ENCODE measurements around the gene LDAH. TPM values are rescaled to one million over a fixed set of nuclear protein-coding genes. Genes with fewer than 3 reads are reported as not detected.
A peak's percentile ranks its signal among the peaks of the same experiment; 100 is the strongest.

LDAH gene
- total and polyA plus RNA-seq, 2 donors (not counting 1 experiment from before 2014, with no cell fraction given): 9.0 to 31.3 TPM

GRCh38 chr2:20682167-20682920, 140.6 kb downstream of the LDAH start:
- H2AFZ ChIP-seq (ENCODE audit: insufficient read depth, low read depth, low read length, poor library complexity, severe bottlenecking): no peak overlapping the region
- TF ChIP-seq CTCF (IDR thresholded peaks at IDR 0.05) (peak; percentile 23), EZH2 (IDR thresholded peaks at IDR 0.05; ENCODE audit: borderline replicate concordance, insufficient read depth, low read depth, low read length, poor library complexity, severe bottlenecking) (no peak)
- no peak overlapping the region for H3K27ac ChIP-seq (ENCODE audit: low read length in 2 of 2)
- H3K79me2 ChIP-seq (ENCODE audit: control insufficient read depth, insufficient read depth, low read length): no peaks in the 10 kb centered on the region
- ChIA-PET POLR2A (no interaction called here), CTCF (interaction anchor here (1.2 to 3.3 kb wide), 3 partner anchors 21 to 280 kb away, joined by 4 to 15 read pairs (median 13); no protein-coding TSS in a partner anchor)
- no peaks in the 10 kb centered on the region for H3K27me3 ChIP-seq (replicated peaks in 1 of 4; ENCODE audit: control extremely low read depth in 1 of 4, control insufficient read depth in 3 of 4, insufficient read depth in 4 of 4, low read length in 3 of 4)
- peaks cover 16% of the 10 kb centered on the region for H3K4me1 Mint-ChIP-seq
- H4K20me1 ChIP-seq (ENCODE audit: control insufficient read depth, insufficient read depth, low read length, poor library complexity, severe bottlenecking): no peaks in the 10 kb centered on the region
- H3K9me3 Mint-ChIP-seq (ENCODE audit: insufficient read depth): no peaks in the 10 kb centered on the region
- intact Hi-C loops (cut with micrococcal nuclease): no loop called here
- no peak overlapping the region for H3K9ac ChIP-seq (ENCODE audit: low read length)
- no peak overlapping the region for H3K4me3 ChIP-seq (ENCODE audit: control extremely low read depth in 1 of 5, extremely low read depth in 1 of 5, insufficient read depth in 1 of 5, low read depth in 2 of 5, low read length in 4 of 5)
- WGBS (ENCODE audit: insufficient coverage): 96% methylated on average over 5 of the region's 7 CpGs
- no peaks in the 10 kb centered on the region for H3K27me3 Mint-ChIP-seq
- H3K4me1 ChIP-seq (ENCODE audit: control insufficient read depth in 2 of 2, insufficient read depth in 2 of 2, low read length in 2 of 2): peaks cover 5 to 27% of the 10 kb centered on the region in 2 donors
- H3K36me3 ChIP-seq (replicated peaks in 1 of 2; ENCODE audit: control extremely low read depth in 1 of 2, control insufficient read depth in 1 of 2, extremely low read depth in 1 of 2, insufficient read depth in 2 of 2, low read length in 1 of 2): peaks cover 0 to 55% of the 10 kb centered on the region in 2 experiments
- H3K4me3 Mint-ChIP-seq: no peak overlapping the region
- no peaks in the 10 kb centered on the region for H3K9me3 ChIP-seq (ENCODE audit: control extremely low read depth in 1 of 3, control insufficient read depth in 2 of 3, insufficient read depth in 1 of 3, low read length in 2 of 3)
- peak overlapping the region; percentile 71 for H3K27ac Mint-ChIP-seq
- no peak for DNase-seq
- no peak overlapping the region for H3K4me2 ChIP-seq (replicated peaks; ENCODE audit: low read depth, low read length, poor library complexity, severe bottlenecking)
- ATAC-seq (ENCODE audit: low read depth): no peak

- peaks cover 16 to 42% of the 10 kb centered on the region in 2 donors for H3K4me1 ChIP-seq (ENCODE audit: control insufficient read depth in 2 of 2, insufficient read depth in 2 of 2, low read length in 2 of 2)
- H3K9ac ChIP-seq (ENCODE audit: low read length): no peak overlapping the region
- ATAC-seq (ENCODE audit: low read depth) (no peak), DNase-seq (no peak)
- Mint-ChIP-seq H3K4me3 (no peak overlapping the region), H3K27me3 (no peaks in the 10 kb centered on the region), H3K4me1 (peaks cover 31% of the 10 kb centered on the region), H3K27ac (peak overlapping the region; percentile 20), H3K9me3 (ENCODE audit: insufficient read depth) (no peaks in the 10 kb centered on the region)
- no peaks in the 10 kb centered on the region for H3K9me3 ChIP-seq (ENCODE audit: control extremely low read depth in 1 of 3, control insufficient read depth in 2 of 3, insufficient read depth in 1 of 3, low read length in 2 of 3)
- no peaks in the 10 kb centered on the region for H3K27me3 ChIP-seq (replicated peaks in 1 of 4; ENCODE audit: control extremely low read depth in 1 of 4, control insufficient read depth in 3 of 4, insufficient read depth in 4 of 4, low read length in 3 of 4)
- intact Hi-C loops (cut with micrococcal nuclease): no loop called here
- H3K27ac ChIP-seq (ENCODE audit: low read length in 2 of 2): no peak overlapping the region
- H2AFZ ChIP-seq (ENCODE audit: insufficient read depth, low read depth, low read length, poor library complexity, severe bottlenecking): no peak overlapping the region
- TF ChIP-seq EZH2 (IDR thresholded peaks at IDR 0.05; ENCODE audit: borderline replicate concordance, insufficient read depth, low read depth, low read length, poor library complexity, severe bottlenecking): no peak
- no peak for TF ChIP-seq CTCF (IDR thresholded peaks at IDR 0.05)
- H3K79me2 ChIP-seq (ENCODE audit: control insufficient read depth, insufficient read depth, low read length): no peaks in the 10 kb centered on the region
- POLR2A ChIA-PET: no interaction called here
- H4K20me1 ChIP-seq (ENCODE audit: control insufficient read depth, insufficient read depth, low read length, poor library complexity, severe bottlenecking): no peaks in the 10 kb centered on the region
- CTCF ChIA-PET: interaction anchor here (1.2 kb wide), 1 partner anchor 19 kb away, joined by 4 read pairs; no protein-coding TSS in a partner anchor
- H3K4me3 ChIP-seq (ENCODE audit: control extremely low read depth in 1 of 5, extremely low read depth in 1 of 5, insufficient read depth in 1 of 5, low read depth in 2 of 5, low read length in 4 of 5): no peak overlapping the region
- no peak overlapping the region for H3K4me2 ChIP-seq (replicated peaks; ENCODE audit: low read depth, low read length, poor library complexity, severe bottlenecking)
- peaks cover 0 to 46% of the 10 kb centered on the region in 2 experiments for H3K36me3 ChIP-seq (replicated peaks in 1 of 2; ENCODE audit: control extremely low read depth in 1 of 2, control insufficient read depth in 1 of 2, extremely low read depth in 1 of 2, insufficient read depth in 2 of 2, low read length in 1 of 2)
- 100% methylated on average over 6 of the region's 10 CpGs for WGBS (ENCODE audit: insufficient coverage)
Observed at GRCh38 chr2:20680744-20681375, 142.0 kb downstream of the LDAH start.
